Measurements from ENCODE around the gene C1QC. TPM values are rescaled to one million over a fixed set of nuclear protein-coding genes. Genes with fewer than 3 reads are reported as not detected.

The C1QC gene
- total RNA-seq, 1 experiment from 2014 or later = 0.59 TPM

- H3K79me2 ChIP-seq (ENCODE audit: insufficient read depth, low read length) = no peaks in the 10 kb centered on the region
- H3K27me3 ChIP-seq (ENCODE audit: insufficient read depth, low read length) = peaks cover 86% of the 10 kb centered on the region
- ChIA-PET POLR2A (no interaction called here), RAD21 (ENCODE audit: low non-redundant PET in 1 of 2, low total read pairs in 2 of 2, uncharacterized antibody in 2 of 2, unreplicated experiment in 2 of 2) (no interaction called here), CTCF (interaction anchor here (0.6 kb wide), 1 partner anchor 475 kb away, joined by 3 read pairs; no protein-coding TSS in a partner anchor)
- no peaks in the 10 kb centered on the region for H3K36me3 ChIP-seq (ENCODE audit: control insufficient read depth in 1 of 2, insufficient read depth in 2 of 2, low read length in 2 of 2)
- H3K9me2 ChIP-seq (ENCODE audit: insufficient read depth) = no peaks in the 10 kb centered on the region
- H4K20me1 ChIP-seq (ENCODE audit: insufficient read depth) = no peaks in the 10 kb centered on the region
- H3K4me3 ChIP-seq (replicated peaks in 1 of 2; ENCODE audit: low read depth in 1 of 2, low read length in 2 of 2) = no peak overlapping the region
- TF ChIP-seq FOSL1 (IDR thresholded peaks at IDR 0.05; ENCODE audit: low read depth) (no peak), RAD21 (IDR thresholded peaks at IDR 0.05; ENCODE audit: low read depth) (no peak), ZFX (IDR thresholded peaks at IDR 0.05) (no peak), ATF3 (IDR thresholded peaks at IDR 0.05) (no peak), CEBPB (IDR thresholded peaks at IDR 0.05; ENCODE audit: low read depth) (no peak), SRF (IDR thresholded peaks at IDR 0.05; ENCODE audit: low read depth) (no peak), TCF7L2 (IDR thresholded peaks at IDR 0.05; ENCODE audit: borderline replicate concordance, extremely low read depth, insufficient read depth, insufficient read length) (no peak), POLR2A (IDR thresholded peaks at IDR 0.05; ENCODE audit: borderline replicate concordance, extremely low read depth, insufficient read depth, insufficient read length) (no peak), YY1 (IDR thresholded peaks at IDR 0.05; ENCODE audit: extremely low read depth, insufficient replicate concordance, low read depth, low read length) (no peak), POLR2AphosphoS5 (IDR thresholded peaks at IDR 0.05; ENCODE audit: low read depth, low read length) (no peak), SP1 (IDR thresholded peaks at IDR 0.05; ENCODE audit: low read depth) (no peak)
- TF ChIP-seq, protein P1, sequence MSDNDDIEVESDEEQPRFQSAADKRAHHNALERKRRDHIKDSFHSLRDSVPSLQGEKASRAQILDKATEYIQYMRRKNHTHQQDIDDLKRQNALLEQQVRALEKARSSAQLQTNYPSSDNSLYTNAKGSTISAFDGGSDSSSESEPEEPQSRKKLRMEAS (IDR thresholded peaks at IDR 0.05) = no peak
- DNase-seq (ENCODE audit: low read depth, low spot score) = no peak
- intact Hi-C loops (cut with micrococcal nuclease) = no loop called here
- no peak for ATAC-seq
- no peaks in the 10 kb centered on the region for H3K9me3 ChIP-seq (ENCODE audit: control insufficient read depth in 1 of 2, insufficient read depth in 1 of 2, low read depth in 1 of 2, low read length in 2 of 2)
- H3K9ac ChIP-seq (ENCODE audit: low read length) = no peak overlapping the region
- H2AFZ ChIP-seq (ENCODE audit: low read depth, low read length, poor library complexity, severe bottlenecking) = no peak overlapping the region
- H3K27ac ChIP-seq (ENCODE audit: low read depth, low read length) = no peak overlapping the region
- BruUV-seq (replicated peaks) = no TSS peak
- H3K4me1 ChIP-seq (ENCODE audit: control insufficient read depth in 1 of 2, insufficient read depth in 2 of 2, low read length in 2 of 2) = no peaks in the 10 kb centered on the region
- no peak overlapping the region for H3K4me2 ChIP-seq (ENCODE audit: low read length)
These were observed 25.4 kb upstream of the C1QC start for GRCh38 chr1:22618056-22618455.

- no peak for ATAC-seq
- POLR2A ChIA-PET = no interaction called here
- intact Hi-C loops (cut with micrococcal nuclease) = no loop called here
- TF ChIP-seq REST (IDR thresholded peaks at IDR 0.05; ENCODE audit: low read depth) (no peak), FOSL1 (IDR thresholded peaks at IDR 0.05; ENCODE audit: low read depth) (no peak), ATF3 (IDR thresholded peaks at IDR 0.05) (no peak), SIN3A (IDR thresholded peaks at IDR 0.05; ENCODE audit: low read depth) (no peak), ZNF274 (IDR thresholded peaks at IDR 0.05; ENCODE audit: low read depth, low read length) (no peak), EZH2phosphoT487 (IDR thresholded peaks at IDR 0.05; ENCODE audit: borderline replicate concordance) (no peak), RAD21 (IDR thresholded peaks at IDR 0.05; ENCODE audit: low read depth) (no peak), POLR2A (IDR thresholded peaks at IDR 0.05; ENCODE audit: borderline replicate concordance, extremely low read depth, insufficient read depth, insufficient read length) (no peak), CBX3 (IDR thresholded peaks at IDR 0.05; ENCODE audit: low read depth) (no peak)
- TF ChIP-seq, protein P1 (IDR thresholded peaks at IDR 0.05) = no peak
These were observed 24.2 kb upstream of the C1QC start for GRCh38 chr1:22619252-22619651.

More at GRCh38 chr1:22619252-22619651, 24.2 kb upstream of the C1QC start:
- peaks cover 77% of the 10 kb centered on the region for H3K27me3 ChIP-seq (ENCODE audit: insufficient read depth, low read length)
- H3K9ac ChIP-seq (ENCODE audit: low read length) = no peak overlapping the region
- DNase-seq (ENCODE audit: low read depth, low spot score) = no peak
- ChIA-PET RAD21 (ENCODE audit: low non-redundant PET in 1 of 2, low total read pairs in 2 of 2, uncharacterized antibody in 2 of 2, unreplicated experiment in 2 of 2) (no interaction called here), CTCF (no interaction called here)
- no peak overlapping the region for H3K27ac ChIP-seq (ENCODE audit: low read depth, low read length)
- H3K79me2 ChIP-seq (ENCODE audit: insufficient read depth, low read length) = no peaks in the 10 kb centered on the region
- no peaks in the 10 kb centered on the region for H4K20me1 ChIP-seq (ENCODE audit: insufficient read depth)
- no peaks in the 10 kb centered on the region for H3K4me1 ChIP-seq (ENCODE audit: control insufficient read depth in 1 of 2, insufficient read depth in 2 of 2, low read length in 2 of 2)
- H3K4me2 ChIP-seq (ENCODE audit: low read length) = no peak overlapping the region
- H2AFZ ChIP-seq (ENCODE audit: low read depth, low read length, poor library complexity, severe bottlenecking) = no peak overlapping the region
- no TSS peak for BruUV-seq (replicated peaks)
- H3K9me3 ChIP-seq (ENCODE audit: control insufficient read depth in 1 of 2, insufficient read depth in 1 of 2, low read depth in 1 of 2, low read length in 2 of 2) = no peaks in the 10 kb centered on the region
- no peak overlapping the region for H3K4me3 ChIP-seq (replicated peaks in 1 of 2; ENCODE audit: low read depth in 1 of 2, low read length in 2 of 2)
- H3K9me2 ChIP-seq (ENCODE audit: insufficient read depth) = no peaks in the 10 kb centered on the region
- H3K36me3 ChIP-seq (ENCODE audit: control insufficient read depth in 1 of 2, insufficient read depth in 2 of 2, low read length in 2 of 2) = no peaks in the 10 kb centered on the region
